GM03348 (cell line): ENCODE results near the gene XRCC3.
"Not testable (repeated sequence)": the region's sequence is repeated elsewhere in the genome, so short reads cannot be mapped to it uniquely, and the experiment has no call there.

Experiments used
- DNase-seq: peaks from one replicate; pipeline ENCODE4 v3.0.0; 2012; ENCODE audit warnings: low spot score

XRCC3 gene

GRCh38 chr14:103663506-103663905 lies 51.7 kb downstream of the XRCC3 start:
- no peak for DNase-seq

GRCh38 chr14:103662591-103662990 lies 52.7 kb downstream of the XRCC3 start:
- DNase-seq = no peak

GRCh38 chr14:103662029-103662428 lies 53.2 kb downstream of the XRCC3 start:
- DNase-seq = no peak

GRCh38 chr14:103659631-103660030 lies 55.6 kb downstream of the XRCC3 start:
- no peak for DNase-seq

- DNase-seq = peak; percentile 86
These were observed 57.8 kb downstream of the XRCC3 start for GRCh38 chr14:103657471-103657870.

- no peak for DNase-seq
These were observed 58.5 kb downstream of the XRCC3 start for GRCh38 chr14:103656756-103657133.

- no peak for DNase-seq
These were observed 59.1 kb downstream of the XRCC3 start for GRCh38 chr14:103656031-103656755.

- DNase-seq = no peak
These were observed 60.6 kb downstream of the XRCC3 start for GRCh38 chr14:103654619-103655018.

GRCh38 chr14:103653805-103654204 lies 61.4 kb downstream of the XRCC3 start:
- peak; percentile 23 for DNase-seq

GRCh38 chr14:103653336-103653735 lies 61.9 kb downstream of the XRCC3 start:
- DNase-seq = not testable (repeated sequence)

GRCh38 chr14:103652806-103653205 lies 62.4 kb downstream of the XRCC3 start:
- DNase-seq = no peak

- no peak for DNase-seq
These were observed 63.7 kb downstream of the XRCC3 start for GRCh38 chr14:103651585-103651984.

- DNase-seq = no peak
These were observed 65.0 kb downstream of the XRCC3 start for GRCh38 chr14:103650213-103650612.

GRCh38 chr14:103649001-103649400 lies 66.2 kb downstream of the XRCC3 start:
- DNase-seq = no peak
